Mesenchymal stem cell (in vitro differentiated cells and primary cell): ENCODE measurements around the gene EVI5L.

Source experiments
- DNase-seq: peaks from one replicate; pipeline ENCODE4 v3.0.0-alpha.2; 2013
- H2AFZ ChIP-seq: one replicate; pipeline ENCODE4 v1.6.1; 2013; ENCODE audit warnings: low read depth, mild to moderate bottlenecking, control low read depth, inconsistent platforms, low read length, moderate library complexity
- H2AK5ac ChIP-seq: 2 replicates; pipeline ENCODE4 v1.6.1; 2013; ENCODE audit warnings: low read length, moderate library complexity, mild to moderate bottlenecking, inconsistent platforms; ENCODE audit not compliant: severe bottlenecking
- H2BK120ac ChIP-seq: one replicate; pipeline ENCODE4 v1.6.1; 2013; ENCODE audit warnings: low read depth, mild to moderate bottlenecking, inconsistent platforms, low read length, moderate library complexity
- H2BK12ac ChIP-seq, 2 experiments: one replicate each; pipeline ENCODE4 v1.6.1; 2013; ENCODE audit warnings: inconsistent platforms in 2 of 2, low read length in 2 of 2, mild to moderate bottlenecking in 2 of 2, moderate library complexity in 2 of 2, control low read depth in 1 of 2
- H2BK15ac ChIP-seq: one replicate; pipeline ENCODE4 v1.6.1; 2013; ENCODE audit warnings: mild to moderate bottlenecking, low read depth, inconsistent platforms; ENCODE audit not compliant: poor library complexity, severe bottlenecking
- H2BK5ac ChIP-seq: 2 replicates; pipeline ENCODE4 v1.6.1; 2013; ENCODE audit warnings: low read depth, mild to moderate bottlenecking, low read length, control low read depth, inconsistent platforms; ENCODE audit not compliant: poor library complexity, severe bottlenecking
- H3K14ac ChIP-seq, 2 experiments: one replicate each; pipeline ENCODE4 v1.6.1; 2013; ENCODE audit warnings: inconsistent platforms in 2 of 2, low read length in 2 of 2, control low read depth in 1 of 2, mild to moderate bottlenecking in 1 of 2, moderate library complexity in 1 of 2
- H3K18ac ChIP-seq, 2 experiments: one replicate each; pipeline ENCODE4 v1.6.1; 2013; ENCODE audit warnings: inconsistent platforms in 2 of 2, low read length in 2 of 2, control low read depth in 1 of 2, low read depth in 1 of 2, mild to moderate bottlenecking in 1 of 2
- H3K23ac ChIP-seq, 2 experiments: one replicate each; pipeline ENCODE4 v1.6.1; 2013; ENCODE audit warnings: inconsistent platforms in 2 of 2, low read length in 2 of 2, mild to moderate bottlenecking in 2 of 2, moderate library complexity in 2 of 2, control low read depth in 1 of 2
- H3K27ac ChIP-seq: 2 replicates; pipeline ENCODE4 v1.5.1; 2013; ENCODE audit warnings: mild to moderate bottlenecking, moderate library complexity, low read length, control low read depth, inconsistent platforms; ENCODE audit not compliant: poor library complexity, severe bottlenecking
- H3K27me3 ChIP-seq, 2 experiments: 2 replicates each; pipeline versions ENCODE4 v1.6.1 to v1.7.0; 2013; ENCODE audit warnings: low read length in 2 of 2, mild to moderate bottlenecking in 2 of 2, moderate library complexity in 2 of 2, control low read depth in 1 of 2, inconsistent platforms in 1 of 2; ENCODE audit not compliant: control insufficient read depth in 1 of 2, insufficient read depth in 1 of 2
- H3K36me3 ChIP-seq, 2 experiments: 2 replicates each; pipeline versions ENCODE4 v1.6.1 to v1.7.0; 2013; ENCODE audit warnings: low read length in 2 of 2, control low read depth in 1 of 2, inconsistent platforms in 1 of 2, low read depth in 1 of 2, mild to moderate bottlenecking in 1 of 2; ENCODE audit not compliant: insufficient read depth in 2 of 2, control insufficient read depth in 1 of 2
- H3K4ac ChIP-seq, 2 experiments: one replicate each; pipeline ENCODE4 v1.6.1; 2013; ENCODE audit warnings: inconsistent platforms in 2 of 2, low read length in 2 of 2, mild to moderate bottlenecking in 2 of 2, moderate library complexity in 2 of 2, control low read depth in 1 of 2, low read depth in 1 of 2
- H3K4me1 ChIP-seq: 2 replicates; pipeline ENCODE4 v1.6.1; 2013; ENCODE audit warnings: low read depth, low read length, control low read depth; ENCODE audit not compliant: control insufficient read depth, insufficient read depth
- H3K4me2 ChIP-seq: 2 replicates; pipeline ENCODE4 v1.6.1; 2013; ENCODE audit warnings: low read length, mild to moderate bottlenecking, inconsistent platforms; ENCODE audit not compliant: poor library complexity, severe bottlenecking
- H3K4me3 ChIP-seq, 2 experiments: 2 replicates each; pipeline versions ENCODE4 v1.5.1 to v1.7.0; 2013; ENCODE audit warnings: low read length in 2 of 2, mild to moderate bottlenecking in 2 of 2, control low read depth in 1 of 2, low read depth in 1 of 2; ENCODE audit not compliant: insufficient read depth in 1 of 2
- H3K79me1 ChIP-seq: replicated peaks from 2 replicates; pipeline ENCODE4 v1.6.1; 2013; ENCODE audit warnings: mild to moderate bottlenecking, control low read depth, low read length, inconsistent platforms; ENCODE audit not compliant: poor library complexity, severe bottlenecking
- H3K9ac ChIP-seq: 2 replicates; pipeline ENCODE4 v1.7.0; 2013; ENCODE audit warnings: mild to moderate bottlenecking, low read length, moderate library complexity
- H3K9me3 ChIP-seq: 2 replicates; pipeline ENCODE4 v1.7.0; 2013; ENCODE audit warnings: mild to moderate bottlenecking, low read length; ENCODE audit not compliant: control insufficient read depth
- H4K8ac ChIP-seq: one replicate; pipeline ENCODE4 v1.6.1; 2013; ENCODE audit warnings: inconsistent platforms, mild to moderate bottlenecking, low read length, moderate library complexity
- H4K91ac ChIP-seq: one replicate; pipeline ENCODE4 v1.6.1; 2013; ENCODE audit warnings: mild to moderate bottlenecking, low read length, inconsistent platforms
- WGBS: methylation state at CpG from one replicate; pipeline ENCODE4 v1.1.7; 2013; ENCODE audit warnings: mixed read lengths; 5-methylcytosine and 5-hydroxymethylcytosine counted together

The EVI5L gene

DNA sequence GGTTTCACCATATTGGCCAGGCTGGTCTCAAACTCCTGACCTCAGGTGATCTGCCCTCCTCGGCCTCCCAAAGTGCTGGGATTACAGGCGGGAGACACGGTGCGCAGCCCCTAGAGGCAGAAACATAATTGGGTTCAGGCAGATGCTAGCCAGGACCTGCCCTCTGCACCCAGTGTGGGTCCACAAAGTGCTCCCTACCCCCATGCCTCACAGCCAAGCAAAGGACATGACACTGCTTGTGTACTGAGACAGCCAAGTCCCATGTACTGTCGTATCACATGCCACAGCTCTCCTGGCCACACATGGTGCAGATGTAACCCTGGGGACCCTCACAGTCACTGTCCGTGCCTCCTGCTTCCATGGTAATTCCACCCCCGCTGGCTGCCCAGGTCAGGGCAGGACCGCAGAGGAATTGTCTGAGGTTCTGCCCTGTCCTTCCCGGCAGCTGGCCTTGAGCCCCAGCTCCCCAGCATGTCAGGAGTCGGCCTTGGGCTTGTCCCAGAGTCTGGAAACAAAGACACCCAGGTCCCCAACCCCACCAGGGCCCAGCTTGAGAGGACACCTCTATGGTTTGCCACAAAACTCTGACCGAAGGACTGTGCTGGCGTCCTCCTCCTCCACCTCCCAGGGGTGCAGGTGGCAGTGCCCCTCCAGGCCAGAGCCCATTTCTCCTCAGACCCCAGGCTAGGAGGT lies 36.5 kb downstream of the EVI5L start:
- Histone ChIP-seq H2BK120ac (no peak overlapping the region), H3K4ac (no peak overlapping the region), H3K27ac (no peak overlapping the region), H2AFZ (no peak overlapping the region), H2BK5ac (no peak overlapping the region), H3K9ac (no peak overlapping the region), H2AK5ac (no peak overlapping the region), H3K79me1 (no peaks in the 10 kb centered on the region), H3K4me2 (no peak overlapping the region), H3K14ac (no peak overlapping the region), H3K36me3 (peaks cover 0 to 17% of the 10 kb centered on the region in 2 experiments), H3K9me3 (no peaks in the 10 kb centered on the region), H3K27me3 (peaks cover 13 to 31% of the 10 kb centered on the region in 2 experiments), H2BK15ac (no peak overlapping the region), H3K4me3 (no peak overlapping the region), H3K18ac (no peak overlapping the region), H4K91ac (no peak overlapping the region), H3K23ac (no peak overlapping the region), H3K4me1 (peaks cover 47% of the 10 kb centered on the region), H4K8ac (no peak overlapping the region), H2BK12ac (no peak overlapping the region)
- no peak for DNase-seq
- 79% methylated on average over 12 of the region's 12 CpGs for WGBS

DNA sequence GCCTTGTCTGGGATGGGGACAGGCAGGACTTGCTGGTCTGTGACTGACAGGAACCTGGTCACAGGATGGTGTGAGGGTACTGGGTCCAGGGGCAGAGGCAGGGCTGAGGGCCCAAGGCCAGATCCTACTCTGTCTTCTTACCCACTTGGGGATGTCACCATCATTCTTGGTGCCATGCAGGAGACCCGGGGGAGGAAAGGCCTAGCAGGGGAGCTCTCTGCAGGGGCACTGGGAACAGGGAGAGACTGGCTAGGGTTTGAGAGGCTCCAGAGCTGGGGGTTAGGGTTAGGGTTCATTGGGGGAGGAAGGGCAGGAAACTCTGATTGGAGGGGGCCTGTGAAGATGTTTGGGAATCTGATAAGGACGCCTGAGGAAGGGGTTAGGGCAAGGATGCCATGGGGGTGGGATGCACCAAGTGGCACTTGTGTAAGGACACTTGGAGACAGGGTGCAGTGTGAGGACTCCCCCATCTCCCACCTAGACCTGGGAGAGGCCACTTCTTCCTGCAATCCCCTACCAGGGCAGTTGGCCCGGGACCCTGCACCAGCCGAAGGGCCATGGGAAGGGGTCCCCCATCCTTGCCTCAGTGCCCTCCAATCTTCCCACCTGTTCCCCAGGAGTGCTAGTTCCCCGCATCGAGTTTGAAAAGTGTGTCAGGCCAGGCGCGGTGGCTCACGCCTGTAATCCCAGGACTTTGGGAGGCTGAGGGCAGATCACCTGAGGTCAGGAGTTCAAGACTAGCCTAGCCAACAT lies 37.2 kb downstream of the EVI5L start:
- Histone ChIP-seq H3K79me1 (no peaks in the 10 kb centered on the region), H2BK5ac (no peak overlapping the region), H3K4me2 (no peak overlapping the region), H3K18ac (no peak overlapping the region), H3K27ac (no peak overlapping the region), H3K9me3 (no peaks in the 10 kb centered on the region), H3K23ac (no peak overlapping the region), H2BK15ac (no peak overlapping the region), H3K4me1 (peaks cover 47% of the 10 kb centered on the region), H2BK12ac (no peak overlapping the region), H2BK120ac (no peak overlapping the region), H3K27me3 (peaks cover 10 to 38% of the 10 kb centered on the region in 2 experiments), H4K8ac (no peak overlapping the region), H2AFZ (no peak overlapping the region), H4K91ac (no peak overlapping the region), H2AK5ac (no peak overlapping the region), H3K4me3 (no peak overlapping the region), H3K9ac (no peak overlapping the region), H3K4ac (no peak overlapping the region), H3K36me3 (peaks cover 0 to 13% of the 10 kb centered on the region in 2 experiments), H3K14ac (no peak overlapping the region)
- DNase-seq, result no peak
- 86% methylated on average over 9 of the region's 9 CpGs for WGBS

DNA sequence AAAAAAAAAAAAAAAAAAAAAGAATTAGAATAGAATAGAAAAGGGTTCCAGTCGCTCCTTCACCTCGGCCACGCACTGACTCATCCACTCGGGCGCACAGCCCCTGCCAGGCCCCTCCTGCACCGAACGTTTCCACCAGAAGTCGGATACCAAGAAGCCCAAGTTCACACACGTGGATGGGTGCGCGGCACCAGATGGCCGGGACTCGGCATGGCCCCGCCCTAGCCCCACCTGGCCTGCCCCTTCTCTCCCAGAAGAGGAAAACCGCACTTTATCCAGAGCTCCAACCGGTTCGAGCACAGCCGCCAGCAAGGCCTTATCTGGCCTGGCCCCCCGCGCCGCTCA lies 38.3 kb downstream of the EVI5L start:
- Histone ChIP-seq H3K79me1 (no peaks in the 10 kb centered on the region), H3K14ac (peak overlapping the region in 1 of 2 experiments; percentile 39), H3K9ac (no peak overlapping the region), H3K4me1 (peaks cover 41% of the 10 kb centered on the region), H3K23ac (peak overlapping the region in 1 of 2 experiments; percentile 49), H2AFZ (no peak overlapping the region), H2AK5ac (no peak overlapping the region), H2BK15ac (no peak overlapping the region), H3K27ac (no peak overlapping the region), H3K9me3 (no peaks in the 10 kb centered on the region), H3K18ac (peak overlapping the region in 1 of 2 experiments; percentile 50), H3K4me3 (no peak overlapping the region), H3K4ac (no peak overlapping the region), H3K36me3 (peaks cover 0 to 10% of the 10 kb centered on the region in 2 experiments), H3K4me2 (peak overlapping the region; percentile 31), H2BK12ac (no peak overlapping the region), H4K8ac (no peak overlapping the region), H3K27me3 (peaks cover 18 to 49% of the 10 kb centered on the region in 2 experiments), H2BK120ac (no peak overlapping the region), H2BK5ac (no peak overlapping the region), H4K91ac (no peak overlapping the region)
- DNase-seq, result peak; percentile 31
- WGBS, result 9% methylated on average over 21 of the region's 21 CpGs

DNA sequence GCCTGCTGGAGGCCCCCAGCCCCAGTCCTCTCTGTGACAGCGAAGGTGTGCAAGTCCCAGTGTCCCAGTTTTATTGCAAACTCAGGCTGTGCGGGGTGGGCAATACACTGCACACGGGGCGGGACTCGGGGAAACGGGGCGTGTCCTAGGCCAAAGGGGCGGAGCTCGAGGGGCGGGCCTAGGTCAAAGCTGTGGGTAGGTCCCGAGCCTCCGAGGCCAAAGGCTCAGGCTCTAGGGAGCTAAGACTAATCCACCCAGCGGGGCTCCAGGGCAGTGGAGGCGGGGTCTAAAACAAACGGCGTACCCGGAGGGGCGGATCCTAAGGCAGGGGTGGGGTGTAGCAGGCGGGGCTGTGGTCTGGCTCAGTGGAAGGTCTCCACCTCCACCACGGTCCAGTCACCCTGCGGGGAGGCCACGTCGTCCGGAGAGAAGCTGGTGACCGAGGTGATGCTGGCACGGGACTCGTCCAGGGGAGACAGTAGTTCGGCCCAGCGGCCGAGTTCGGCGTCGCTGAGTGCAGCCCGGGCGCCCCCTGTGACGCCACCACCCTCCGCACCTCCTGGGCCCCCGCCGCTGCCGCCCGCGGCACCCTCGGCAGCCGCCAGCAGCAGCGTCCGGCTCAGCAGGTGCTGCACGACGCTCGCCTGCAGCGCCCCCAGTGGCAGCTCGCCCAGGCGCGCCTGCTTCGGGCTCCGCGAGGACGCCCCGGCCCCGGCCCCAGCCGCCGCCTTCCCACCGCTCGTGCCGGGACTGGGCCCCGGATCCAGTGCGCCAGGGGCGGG lies 38.8 kb downstream of the EVI5L start:
- DNase-seq, result peak; percentile 68
- H3K9ac ChIP-seq, result no peak overlapping the region
- WGBS, result 2% methylated on average over 55 of the region's 67 CpGs
- H3K27ac ChIP-seq, result no peak overlapping the region
- H3K4me3 ChIP-seq, result peak overlapping the region; percentile 60 to 61
- H2AFZ ChIP-seq, result peak overlapping the region; percentile 87
- H2BK15ac ChIP-seq, result no peak overlapping the region
- H2BK12ac ChIP-seq, result peak overlapping the region in 1 of 2 experiments; percentile 60
- H3K23ac ChIP-seq, result peak overlapping the region in 1 of 2 experiments; percentile 49
- no peak overlapping the region for H4K91ac ChIP-seq
- H3K79me1 ChIP-seq, result no peaks in the 10 kb centered on the region
- no peak overlapping the region for H3K4ac ChIP-seq
- no peaks in the 10 kb centered on the region for H3K9me3 ChIP-seq
- peaks cover 0 to 4% of the 10 kb centered on the region in 2 experiments for H3K36me3 ChIP-seq
- no peak overlapping the region for H2BK5ac ChIP-seq
- H2BK120ac ChIP-seq, result no peak overlapping the region
- peaks cover 24 to 54% of the 10 kb centered on the region in 2 experiments for H3K27me3 ChIP-seq
- no peak overlapping the region for H4K8ac ChIP-seq
- peak overlapping the region in 1 of 2 experiments; percentile 50 for H3K18ac ChIP-seq
- H3K4me1 ChIP-seq, result peaks cover 44% of the 10 kb centered on the region
- peak overlapping the region in 1 of 2 experiments; percentile 39 for H3K14ac ChIP-seq
- peak overlapping the region; percentile 86 for H3K4me2 ChIP-seq
- H2AK5ac ChIP-seq, result no peak overlapping the region
